RWPE2 (cell line): ENCODE measurements around the gene UBN2.

Experiments used
- ATAC-seq: fragments of 200-7000 bp; cut with Tn5 transposase; 3 replicates; pipeline ENCODE4 v1.9.1; 2021; ENCODE audit warnings: low read depth
- DNase-seq: peaks from one replicate; pipeline ENCODE4 v3.0.0-alpha.2; 2020; ENCODE audit warnings: low spot score
- H3K27ac ChIP-seq: fragments of 450-650 bp; 2 replicates; pipeline ENCODE4 v1.5.1; 2017; ENCODE audit warnings: mild to moderate bottlenecking; ENCODE audit not compliant: poor library complexity, severe bottlenecking
- H3K27me3 ChIP-seq: fragments of 250-450 bp; sonication (Bioruptor Pico); 2 replicates; pipeline ENCODE4 v1.5.1; 2021; ENCODE audit warnings: mild to moderate bottlenecking, moderate library complexity; ENCODE audit not compliant: insufficient read depth, poor library complexity, severe bottlenecking
- H3K36me3 ChIP-seq: fragments of 250-450 bp; sonication (Bioruptor Pico); 2 replicates; pipeline ENCODE4 v1.5.1; 2020; ENCODE audit warnings: low read depth, mild to moderate bottlenecking, moderate library complexity
- H3K4me1 ChIP-seq: fragments of 250-450 bp; sonication (Bioruptor Pico); 2 replicates; pipeline ENCODE4 v1.5.1; 2021; ENCODE audit warnings: mild to moderate bottlenecking, moderate library complexity; ENCODE audit not compliant: insufficient read depth, poor library complexity, severe bottlenecking
- H3K4me3 ChIP-seq: fragments of 250-450 bp; sonication (Bioruptor Pico); 2 replicates; pipeline ENCODE4 v1.5.1; 2021; ENCODE audit warnings: mild to moderate bottlenecking, moderate library complexity; ENCODE audit not compliant: severe bottlenecking
- H3K9me3 ChIP-seq: fragments of 250-450 bp; sonication (Bioruptor Pico); 2 replicates; pipeline ENCODE4 v1.5.1; 2021; ENCODE audit warnings: mild to moderate bottlenecking, moderate library complexity; ENCODE audit not compliant: severe bottlenecking
- TF ChIP-seq, protein P1 (sequence below): fragments of 450-650 bp; IDR thresholded peaks from one replicate; pipeline ENCODE4 v1.5.1; 2017; ENCODE audit warnings: mild to moderate bottlenecking, moderate library complexity; ENCODE audit not compliant: poor library complexity, severe bottlenecking

Gene UBN2

DNA sequence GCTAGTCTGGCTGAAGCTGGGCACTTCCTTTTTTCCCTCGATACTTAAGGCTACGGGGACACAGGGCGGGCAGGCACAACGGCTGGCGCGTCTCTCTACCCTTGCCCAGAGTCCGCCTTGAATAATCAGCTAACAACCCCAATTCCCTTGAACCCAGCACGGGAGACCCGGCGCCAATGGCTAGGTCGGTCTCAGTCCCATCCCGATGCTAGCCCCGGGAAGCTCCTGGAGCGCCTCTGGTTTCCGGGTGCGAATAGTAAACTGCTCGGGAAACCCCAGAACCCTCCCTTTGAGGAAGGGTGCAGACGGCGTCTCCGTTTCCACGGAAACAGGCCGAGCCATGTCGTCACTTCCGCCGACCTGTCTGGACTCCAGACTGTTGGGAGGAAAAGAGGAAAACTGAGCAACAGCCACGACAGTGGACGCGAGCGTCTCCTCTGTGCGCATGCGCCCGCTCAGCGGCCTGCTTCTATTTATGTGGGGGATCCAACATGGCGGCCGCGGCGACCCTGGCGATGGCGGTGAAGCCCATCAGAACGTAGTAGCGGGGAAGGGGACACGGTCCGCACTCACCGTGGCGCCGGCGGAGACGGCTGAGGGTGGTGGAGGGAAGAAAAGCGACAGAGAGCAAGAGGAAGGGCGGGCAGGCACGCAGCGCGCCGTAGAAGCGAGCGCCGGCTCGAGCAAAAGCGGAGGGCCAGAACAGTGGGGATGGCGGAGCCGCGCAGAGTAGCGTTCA lies at the start of gene UBN2:
UBN2 (plus strand) TSS at position 464 of the 739 bp plus-strand sequence; CDS start at position 712, 248 bp downstream.
- Histone ChIP-seq H3K27ac (peak within 1 kb of the TSS; percentile 40), H3K36me3 (0 out of 2 replicates have a peak, but pooled peaks cover 6% of the 10 kb centered on the region), H3K4me1 (peaks cover 5% of the 10 kb centered on the region), H3K27me3 (no peaks in the 10 kb centered on the region), H3K4me3 (peak within 1 kb of the TSS; percentile 99), H3K9me3 (no peaks in the 10 kb centered on the region)
- ATAC-seq (peak; percentile 89), DNase-seq (peak; percentile 90)
- TF ChIP-seq, protein P1, sequence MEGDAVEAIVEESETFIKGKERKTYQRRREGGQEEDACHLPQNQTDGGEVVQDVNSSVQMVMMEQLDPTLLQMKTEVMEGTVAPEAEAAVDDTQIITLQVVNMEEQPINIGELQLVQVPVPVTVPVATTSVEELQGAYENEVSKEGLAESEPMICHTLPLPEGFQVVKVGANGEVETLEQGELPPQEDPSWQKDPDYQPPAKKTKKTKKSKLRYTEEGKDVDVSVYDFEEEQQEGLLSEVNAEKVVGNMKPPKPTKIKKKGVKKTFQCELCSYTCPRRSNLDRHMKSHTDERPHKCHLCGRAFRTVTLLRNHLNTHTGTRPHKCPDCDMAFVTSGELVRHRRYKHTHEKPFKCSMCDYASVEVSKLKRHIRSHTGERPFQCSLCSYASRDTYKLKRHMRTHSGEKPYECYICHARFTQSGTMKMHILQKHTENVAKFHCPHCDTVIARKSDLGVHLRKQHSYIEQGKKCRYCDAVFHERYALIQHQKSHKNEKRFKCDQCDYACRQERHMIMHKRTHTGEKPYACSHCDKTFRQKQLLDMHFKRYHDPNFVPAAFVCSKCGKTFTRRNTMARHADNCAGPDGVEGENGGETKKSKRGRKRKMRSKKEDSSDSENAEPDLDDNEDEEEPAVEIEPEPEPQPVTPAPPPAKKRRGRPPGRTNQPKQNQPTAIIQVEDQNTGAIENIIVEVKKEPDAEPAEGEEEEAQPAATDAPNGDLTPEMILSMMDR: no peak

DNA sequence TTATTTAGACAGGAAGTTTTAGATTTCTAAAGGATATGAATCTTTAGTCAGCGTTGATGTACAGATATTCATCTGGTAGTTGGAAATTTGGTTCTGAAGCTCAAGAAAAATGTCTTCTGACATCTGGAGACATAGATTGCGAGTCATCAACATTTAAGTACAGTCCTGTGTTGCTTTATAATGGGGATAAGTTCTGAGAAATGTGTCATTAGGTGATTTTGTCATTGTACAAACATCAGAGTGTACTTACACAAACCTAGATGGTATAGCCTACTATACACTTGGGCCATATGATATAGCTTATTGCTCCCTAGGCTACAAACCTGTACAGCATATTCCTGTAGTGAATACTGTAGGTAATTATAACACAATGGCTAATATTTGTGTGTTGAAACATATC lies 49.6 kb upstream of the UBN2 start:
- Histone ChIP-seq H3K4me3 (no peak overlapping the region), H3K36me3 (peaks cover 32% of the 10 kb centered on the region), H3K27me3 (no peaks in the 10 kb centered on the region), H3K9me3 (no peaks in the 10 kb centered on the region), H3K27ac (peak overlapping the region; percentile 57), H3K4me1 (peaks cover 5% of the 10 kb centered on the region)
- TF ChIP-seq, protein P1: no peak
- ATAC-seq (no peak), DNase-seq (no peak)

- H3K4me1 ChIP-seq: peaks cover 5% of the 10 kb centered on the region
- no peak for DNase-seq
- H3K27ac ChIP-seq: no peak overlapping the region
- ATAC-seq: no peak
- peaks cover 32% of the 10 kb centered on the region for H3K36me3 ChIP-seq
- H3K4me3 ChIP-seq: no peak overlapping the region
- no peaks in the 10 kb centered on the region for H3K9me3 ChIP-seq
- TF ChIP-seq, protein P1: no peak
- no peaks in the 10 kb centered on the region for H3K27me3 ChIP-seq
Measured at GRCh38 chr7:139182363-139182762, 48.7 kb upstream of the UBN2 start.

DNA sequence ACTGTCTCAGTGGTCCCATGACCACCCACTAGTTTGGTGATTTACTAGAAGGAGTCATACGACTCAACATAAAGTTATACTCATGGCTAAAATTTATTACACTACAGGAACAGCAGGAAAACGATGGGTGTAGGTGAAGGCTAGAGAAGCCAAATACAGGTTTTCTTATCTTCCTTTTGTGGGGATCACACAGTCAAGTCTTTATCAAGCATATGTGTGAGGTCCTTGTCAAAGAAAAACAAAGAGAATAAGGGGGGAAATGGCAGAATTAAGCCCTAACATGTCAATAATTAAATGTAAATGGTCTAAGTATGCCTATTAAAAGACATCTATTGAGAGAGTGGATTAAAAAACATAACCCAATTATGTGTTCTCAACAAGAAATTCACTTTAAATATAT lies 47.8 kb upstream of the UBN2 start:
- TF ChIP-seq, protein P1: no peak
- DNase-seq (no peak), ATAC-seq (no peak)
- peaks cover 5% of the 10 kb centered on the region for H3K4me1 ChIP-seq
- peaks cover 32% of the 10 kb centered on the region for H3K36me3 ChIP-seq
- H3K9me3 ChIP-seq: no peaks in the 10 kb centered on the region
- H3K4me3 ChIP-seq: no peak overlapping the region
- H3K27ac ChIP-seq: no peak overlapping the region
- H3K27me3 ChIP-seq: no peaks in the 10 kb centered on the region

DNA sequence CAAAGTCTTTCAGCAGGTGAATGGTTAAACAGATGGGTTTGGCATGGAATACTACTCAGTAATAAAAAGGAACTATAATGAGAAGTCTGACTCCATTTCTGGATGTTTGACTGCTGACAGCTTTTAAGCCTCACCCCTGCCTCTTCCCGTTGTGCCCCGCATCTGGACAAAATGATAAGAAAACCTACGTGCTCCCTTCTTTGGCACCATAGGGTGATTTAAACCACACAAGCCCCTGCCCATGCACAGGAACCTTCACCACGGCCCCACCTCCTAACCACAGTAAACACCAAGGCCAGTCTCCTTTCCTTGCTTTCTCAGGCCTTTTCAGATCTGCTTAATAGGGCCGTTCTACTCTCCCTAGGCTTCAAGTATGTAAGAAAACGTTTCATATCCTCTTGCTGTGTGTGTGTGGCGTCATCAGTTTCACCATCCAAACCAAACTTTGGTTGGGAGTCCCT lies 47.1 kb upstream of the UBN2 start:
- TF ChIP-seq, protein P1: no peak
- Histone ChIP-seq H3K4me1 (peaks cover 5% of the 10 kb centered on the region), H3K4me3 (no peak overlapping the region), H3K9me3 (no peaks in the 10 kb centered on the region), H3K27me3 (no peaks in the 10 kb centered on the region), H3K27ac (no peak overlapping the region), H3K36me3 (peaks cover 32% of the 10 kb centered on the region)
- ATAC-seq (no peak), DNase-seq (no peak)
